GM10266 (cell line): ENCODE data around the gene SV2C.

Experiments used
- DNase-seq: peaks from one replicate; pipeline ENCODE4 v3.0.0; 2012; ENCODE audit errors: extremely low spot score
- TF ChIP-seq, protein P1 (sequence below): IDR thresholded peaks from 2 replicates; pipeline ENCODE4 v1.5.1; 2012; ENCODE audit warnings: mild to moderate bottlenecking, low read depth; ENCODE audit not compliant: control insufficient read depth, insufficient read depth; ENCODE audit errors: missing control alignments

SV2C gene

DNA sequence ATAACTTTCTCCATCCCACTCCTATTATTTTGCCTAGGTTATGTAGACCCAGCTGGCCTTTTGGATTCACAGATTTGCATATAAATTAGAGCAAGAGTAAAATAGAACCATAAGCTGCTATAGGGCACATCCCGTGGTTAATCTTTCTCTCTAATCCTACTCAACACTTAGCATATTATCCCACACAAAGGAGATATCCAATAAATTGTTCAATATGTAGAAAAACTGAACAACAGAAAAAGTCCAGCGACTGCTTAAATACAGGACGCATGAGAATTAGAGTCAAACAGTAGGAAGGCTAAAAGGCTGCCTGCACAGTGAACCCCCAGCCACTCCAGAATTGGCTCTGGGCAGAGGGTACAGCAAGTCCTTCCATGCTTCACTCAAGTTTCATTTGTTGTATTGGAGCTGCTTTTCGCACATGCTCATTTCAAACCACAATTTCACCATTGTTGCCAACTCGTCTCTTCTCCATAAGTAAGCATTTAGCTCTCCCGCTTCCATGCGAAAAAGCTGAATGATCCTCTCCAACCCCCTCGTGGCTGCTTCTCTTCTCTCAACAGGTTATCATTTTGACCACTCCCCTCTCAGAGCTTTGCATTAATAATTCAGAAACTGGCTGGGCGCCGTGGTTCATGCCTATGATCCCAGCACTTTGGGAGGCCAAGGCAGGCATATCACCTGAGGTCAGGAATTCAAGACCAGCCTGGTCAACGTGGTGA, 305.8 kb downstream of the SV2C start:
- no peak for DNase-seq
- TF ChIP-seq, protein P1, sequence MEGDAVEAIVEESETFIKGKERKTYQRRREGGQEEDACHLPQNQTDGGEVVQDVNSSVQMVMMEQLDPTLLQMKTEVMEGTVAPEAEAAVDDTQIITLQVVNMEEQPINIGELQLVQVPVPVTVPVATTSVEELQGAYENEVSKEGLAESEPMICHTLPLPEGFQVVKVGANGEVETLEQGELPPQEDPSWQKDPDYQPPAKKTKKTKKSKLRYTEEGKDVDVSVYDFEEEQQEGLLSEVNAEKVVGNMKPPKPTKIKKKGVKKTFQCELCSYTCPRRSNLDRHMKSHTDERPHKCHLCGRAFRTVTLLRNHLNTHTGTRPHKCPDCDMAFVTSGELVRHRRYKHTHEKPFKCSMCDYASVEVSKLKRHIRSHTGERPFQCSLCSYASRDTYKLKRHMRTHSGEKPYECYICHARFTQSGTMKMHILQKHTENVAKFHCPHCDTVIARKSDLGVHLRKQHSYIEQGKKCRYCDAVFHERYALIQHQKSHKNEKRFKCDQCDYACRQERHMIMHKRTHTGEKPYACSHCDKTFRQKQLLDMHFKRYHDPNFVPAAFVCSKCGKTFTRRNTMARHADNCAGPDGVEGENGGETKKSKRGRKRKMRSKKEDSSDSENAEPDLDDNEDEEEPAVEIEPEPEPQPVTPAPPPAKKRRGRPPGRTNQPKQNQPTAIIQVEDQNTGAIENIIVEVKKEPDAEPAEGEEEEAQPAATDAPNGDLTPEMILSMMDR = no peak

DNA sequence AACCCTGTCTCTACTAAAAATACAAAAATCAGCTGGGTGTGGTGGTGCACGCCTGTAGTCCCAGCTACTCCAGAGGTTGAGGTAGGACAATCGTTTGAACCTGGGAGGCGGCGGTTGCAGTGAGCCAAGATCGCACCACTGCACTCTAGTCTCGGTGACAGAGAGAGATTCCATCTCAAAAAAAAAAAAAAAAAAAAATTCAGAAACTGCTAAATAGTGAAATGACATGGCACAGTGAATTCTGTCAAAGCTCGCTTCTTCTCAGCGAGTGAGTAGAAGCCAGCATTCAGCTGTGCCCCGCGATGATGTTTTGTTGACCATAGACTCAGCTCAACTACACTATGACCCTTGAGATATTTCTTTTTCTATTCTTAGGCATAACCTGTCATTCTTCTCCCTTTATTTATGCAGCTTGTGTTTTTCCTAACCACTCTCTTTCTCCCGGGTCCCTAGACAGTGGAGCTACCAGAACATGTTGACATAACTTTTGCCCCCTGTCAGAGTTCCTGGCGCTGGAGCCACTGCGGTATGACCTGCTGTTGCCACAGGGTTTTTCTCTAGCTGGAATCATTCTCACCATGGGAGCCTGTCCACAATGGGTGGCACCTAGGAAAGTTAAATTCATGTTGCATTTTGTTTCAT, 306.5 kb downstream of the SV2C start:
- DNase-seq = no peak
- TF ChIP-seq, protein P1 = no peak

DNA sequence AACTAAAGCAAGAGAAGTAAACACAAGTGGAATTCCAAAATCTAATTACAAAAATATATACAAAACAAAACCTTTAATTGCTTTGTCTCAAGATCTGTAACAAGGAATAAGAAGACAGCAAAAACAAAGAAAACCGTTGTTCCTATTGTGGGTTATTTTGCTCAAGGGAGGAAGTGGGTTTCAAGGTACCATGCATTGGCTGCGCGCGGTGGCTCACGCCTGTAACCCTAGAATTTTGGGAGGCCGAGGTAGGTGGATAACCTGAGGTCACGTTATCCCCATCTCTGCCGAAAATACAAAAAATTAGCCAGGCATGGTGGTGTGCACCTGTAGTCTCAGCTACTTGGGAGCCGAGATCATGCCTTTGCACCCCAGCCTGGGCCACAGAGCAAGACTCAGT, 307.8 kb downstream of the SV2C start:
- TF ChIP-seq, protein P1 = no peak
- DNase-seq = no peak

GRCh38 chr5:76393035-76393680, 310.0 kb downstream of the SV2C start:
- DNase-seq = no peak
- TF ChIP-seq, protein P1 = no peak

DNA sequence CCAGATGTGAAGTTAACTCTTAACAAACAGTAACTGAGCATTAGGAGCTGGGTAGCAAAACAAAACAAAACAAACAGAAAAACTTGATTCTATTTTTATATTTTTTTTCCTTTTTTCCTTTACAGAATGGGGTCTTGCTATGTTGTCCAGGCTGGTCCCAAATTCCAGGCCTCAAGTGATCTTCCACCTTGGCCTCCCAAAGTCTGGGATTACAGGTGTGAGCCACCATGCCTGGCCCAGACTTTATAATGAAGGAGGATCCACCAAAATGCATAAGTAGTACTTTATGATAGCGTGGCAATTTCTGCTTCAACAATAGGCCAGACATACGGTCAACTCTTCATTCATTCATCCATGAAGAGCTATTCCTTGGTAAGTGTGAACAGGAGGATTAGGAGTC, 314.0 kb downstream of the SV2C start:
- DNase-seq = no peak
- TF ChIP-seq, protein P1 = no peak

GRCh38 chr5:76399268-76399667, 316.1 kb downstream of the SV2C start:
- TF ChIP-seq, protein P1 = no peak

DNA sequence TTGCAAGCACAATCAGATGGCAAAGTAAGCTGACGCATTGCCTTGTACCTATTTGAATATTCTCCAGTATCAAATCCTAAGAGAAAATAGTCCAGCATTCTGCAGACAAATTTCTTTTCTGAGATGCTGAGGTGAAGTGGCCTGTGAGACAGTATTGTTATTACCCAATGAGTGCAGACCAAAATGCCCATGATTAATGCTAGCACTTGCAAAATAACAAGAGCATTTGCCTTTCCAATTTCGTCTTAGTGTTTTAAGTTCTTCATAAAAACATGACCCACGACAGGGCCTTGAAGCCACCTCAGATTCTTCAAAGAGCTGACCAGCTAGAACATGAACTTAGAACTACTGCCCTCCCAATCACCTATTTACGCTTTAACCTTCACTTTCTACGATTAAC, 317.3 kb downstream of the SV2C start:
- TF ChIP-seq, protein P1 = no peak
- DNase-seq = no peak

More at GRCh38 chr5:76399268-76399667, 316.1 kb downstream of the SV2C start:
- no peak for DNase-seq
